Measurements from ENCODE around the gene ARHGDIA.

GRCh38 chr17:81900181-81900820, 29.2 kb upstream of the ARHGDIA start:
- TF ChIP-seq CTCF (IDR thresholded peaks at IDR 0.05) (no peak), POLR2A (IDR thresholded peaks at IDR 0.05) (no peak)
